Smooth muscle cell (in vitro differentiated cells): Measurements from ENCODE around the gene HHIPL1. TPM values are rescaled to one million over a fixed set of nuclear protein-coding genes. Genes with fewer than 3 reads are reported as not detected.

Source experiments
- DNase-seq: peaks from one replicate; lab custom pipeline; 2025; ENCODE audit not compliant: unreplicated experiment; lab: John Stamatoyannopoulos, UW
- H2AFZ ChIP-seq: fragments of 200-600 bp; sonication (generic); 2 replicates; pipeline ENCODE4 v1.6.0; 2016; ENCODE audit warnings: antibody characterized with exemption, low read depth, mild to moderate bottlenecking
- H3F3A ChIP-seq: fragments of 200-600 bp; sonication (generic); 2 replicates; pipeline ENCODE4 v1.6.0; 2017; ENCODE audit warnings: antibody characterized with exemption, low read depth
- H3K27ac ChIP-seq: fragments of 200-600 bp; sonication (generic); 2 replicates; pipeline ENCODE4 v1.5.1; 2016; ENCODE audit warnings: low read depth, mild to moderate bottlenecking
- H3K27me3 ChIP-seq: fragments of 200-600 bp; sonication (generic); 2 replicates; pipeline ENCODE4 v1.6.1; 2016; ENCODE audit warnings: low read depth, mild to moderate bottlenecking
- H3K36me3 ChIP-seq: fragments of 200-600 bp; sonication (generic); 2 replicates; pipeline ENCODE4 v1.5.1; 2016; ENCODE audit warnings: low read depth
- H3K4me1 ChIP-seq: fragments of 200-600 bp; sonication (generic); 2 replicates; pipeline ENCODE4 v1.5.1; 2016; ENCODE audit warnings: low read depth
- H3K4me2 ChIP-seq: fragments of 200-600 bp; sonication (generic); 2 replicates; pipeline ENCODE4 v1.6.0; 2016; ENCODE audit warnings: mild to moderate bottlenecking
- H3K4me3 ChIP-seq: fragments of 200-600 bp; sonication (generic); 2 replicates; pipeline ENCODE4 v1.5.1; 2016; ENCODE audit warnings: mild to moderate bottlenecking
- H3K79me2 ChIP-seq: fragments of 200-600 bp; sonication (generic); 2 replicates; pipeline ENCODE4 v1.6.0; 2016; ENCODE audit warnings: low read depth, mild to moderate bottlenecking
- H3K9ac ChIP-seq: fragments of 200-600 bp; sonication (generic); 2 replicates; pipeline ENCODE4 v1.6.0; 2016; ENCODE audit warnings: low read depth
- H3K9me3 ChIP-seq: fragments of 200-600 bp; sonication (generic); replicated peaks from 2 replicates; pipeline ENCODE4 v1.5.1; 2016; ENCODE audit warnings: low read depth
- H4K20me1 ChIP-seq: fragments of 200-600 bp; sonication (generic); 2 replicates; pipeline ENCODE4 v1.6.0; 2016; ENCODE audit warnings: low read depth
- WGBS: methylation state at CpG from one replicate; pipeline ENCODE4 v1.1.7; 2016; ENCODE audit warnings: low lambda C conversion rate; 5-methylcytosine and 5-hydroxymethylcytosine counted together
- polyA plus RNA-seq: library from polyadenylated mRNA; unstranded; fragments of >200 nt; fragmentation: Nextera tagmentation; extraction: Ambion mirVana; gene quantifications from 2 replicates; pipeline ENCODE4 v1.2.1, GENCODE V29; 2016
- total RNA-seq: library from RNA; depleted of rRNA; stranded (reverse); fragments of >200 nt; gene quantifications from 2 replicates; pipeline ENCODE4 v1.2.3, GENCODE V29; 2014
- TF ChIP-seq, protein P1 (sequence below): fragments of 200-600 bp; sonication (generic); IDR thresholded peaks from 2 replicates; pipeline ENCODE4 v1.5.1; 2017; ENCODE audit warnings: borderline replicate concordance, mild to moderate bottlenecking, antibody characterized with exemption; ENCODE audit not compliant: insufficient read depth, poor library complexity, severe bottlenecking

Gene HHIPL1
- total and polyA plus RNA-seq, 2 experiments from 2014 or later: 9.6 to 11.9 TPM

DNA sequence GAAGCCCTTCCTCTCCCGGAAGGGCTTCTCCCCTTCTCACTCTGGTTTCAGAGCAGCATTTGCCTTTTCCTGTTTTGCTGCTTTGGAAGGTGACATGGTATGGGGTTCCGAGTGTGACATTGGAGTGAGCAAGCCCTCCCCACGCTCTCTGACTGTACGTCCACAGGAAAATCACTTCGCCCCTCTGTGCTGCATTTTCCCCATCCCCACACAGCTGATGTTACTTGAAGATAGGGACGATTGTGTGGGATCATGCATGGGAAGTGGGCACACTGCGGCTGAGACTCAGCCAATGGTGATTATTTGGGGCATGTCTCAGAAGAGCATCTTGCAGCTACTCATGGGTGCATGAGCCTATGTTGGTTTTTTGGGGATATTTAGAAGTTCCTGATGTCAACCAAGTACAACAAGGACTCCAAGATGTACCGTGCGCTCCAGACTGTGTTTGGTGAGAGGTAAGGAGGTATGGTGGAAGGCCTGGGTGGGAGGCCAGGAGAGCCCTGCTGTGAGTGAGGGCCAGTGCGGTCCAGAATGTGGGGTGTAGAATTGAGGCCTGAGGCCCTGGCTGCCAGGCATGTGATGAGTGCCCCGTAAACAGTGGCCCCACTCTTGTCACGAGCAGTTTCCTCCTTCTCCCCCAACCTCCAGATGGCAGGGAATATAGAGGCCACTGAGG, 54.3 kb downstream of the HHIPL1 start:
- no peaks in the 10 kb centered on the region for H3K4me1 ChIP-seq
- H3K36me3 ChIP-seq: no peaks in the 10 kb centered on the region
- H3K9ac ChIP-seq: no peak overlapping the region
- no peaks in the 10 kb centered on the region for H4K20me1 ChIP-seq
- H3F3A ChIP-seq: no peaks in the 10 kb centered on the region
- no peak for DNase-seq
- no peak overlapping the region for H3K4me2 ChIP-seq
- no peaks in the 10 kb centered on the region for H3K27me3 ChIP-seq
- no peak overlapping the region for H3K4me3 ChIP-seq
- no peak overlapping the region for H2AFZ ChIP-seq
- TF ChIP-seq, protein P1, sequence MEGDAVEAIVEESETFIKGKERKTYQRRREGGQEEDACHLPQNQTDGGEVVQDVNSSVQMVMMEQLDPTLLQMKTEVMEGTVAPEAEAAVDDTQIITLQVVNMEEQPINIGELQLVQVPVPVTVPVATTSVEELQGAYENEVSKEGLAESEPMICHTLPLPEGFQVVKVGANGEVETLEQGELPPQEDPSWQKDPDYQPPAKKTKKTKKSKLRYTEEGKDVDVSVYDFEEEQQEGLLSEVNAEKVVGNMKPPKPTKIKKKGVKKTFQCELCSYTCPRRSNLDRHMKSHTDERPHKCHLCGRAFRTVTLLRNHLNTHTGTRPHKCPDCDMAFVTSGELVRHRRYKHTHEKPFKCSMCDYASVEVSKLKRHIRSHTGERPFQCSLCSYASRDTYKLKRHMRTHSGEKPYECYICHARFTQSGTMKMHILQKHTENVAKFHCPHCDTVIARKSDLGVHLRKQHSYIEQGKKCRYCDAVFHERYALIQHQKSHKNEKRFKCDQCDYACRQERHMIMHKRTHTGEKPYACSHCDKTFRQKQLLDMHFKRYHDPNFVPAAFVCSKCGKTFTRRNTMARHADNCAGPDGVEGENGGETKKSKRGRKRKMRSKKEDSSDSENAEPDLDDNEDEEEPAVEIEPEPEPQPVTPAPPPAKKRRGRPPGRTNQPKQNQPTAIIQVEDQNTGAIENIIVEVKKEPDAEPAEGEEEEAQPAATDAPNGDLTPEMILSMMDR: no peak
- no peak overlapping the region for H3K27ac ChIP-seq
- peaks cover 9% of the 10 kb centered on the region for H3K9me3 ChIP-seq
- 93% methylated on average over 12 of the region's 12 CpGs for WGBS
- H3K79me2 ChIP-seq: no peaks in the 10 kb centered on the region

DNA sequence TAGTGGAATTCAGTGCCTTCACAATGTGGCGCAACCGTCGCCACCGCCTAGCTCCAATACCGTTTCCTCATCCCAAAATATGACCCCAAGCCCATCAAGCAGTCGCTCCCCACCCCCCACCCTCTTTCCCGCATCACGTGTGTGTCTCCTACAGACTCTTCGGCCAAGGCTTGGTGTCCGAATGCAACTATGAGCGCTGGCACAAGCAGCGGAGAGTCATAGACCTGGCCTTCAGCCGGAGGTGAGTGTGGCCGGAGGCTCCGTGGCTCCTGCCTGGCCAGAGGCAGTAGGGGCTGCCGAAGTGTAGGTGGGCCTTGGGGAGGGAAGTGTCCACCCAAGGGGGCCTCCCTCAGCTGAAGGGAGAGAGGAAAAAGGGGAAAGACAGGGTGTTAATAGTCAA, 54.9 kb downstream of the HHIPL1 start:
- no peaks in the 10 kb centered on the region for H3K36me3 ChIP-seq
- H4K20me1 ChIP-seq: no peaks in the 10 kb centered on the region
- H3K79me2 ChIP-seq: no peaks in the 10 kb centered on the region
- no peaks in the 10 kb centered on the region for H3K4me1 ChIP-seq
- H3F3A ChIP-seq: no peaks in the 10 kb centered on the region
- H2AFZ ChIP-seq: no peak overlapping the region
- no peak overlapping the region for H3K4me3 ChIP-seq
- 97% methylated on average over 16 of the region's 16 CpGs for WGBS
- no peak overlapping the region for H3K4me2 ChIP-seq
- H3K9ac ChIP-seq: no peak overlapping the region
- no peaks in the 10 kb centered on the region for H3K27me3 ChIP-seq
- H3K9me3 ChIP-seq: peaks cover 9% of the 10 kb centered on the region
- TF ChIP-seq, protein P1: no peak
- no peak for DNase-seq
- no peak overlapping the region for H3K27ac ChIP-seq

DNA sequence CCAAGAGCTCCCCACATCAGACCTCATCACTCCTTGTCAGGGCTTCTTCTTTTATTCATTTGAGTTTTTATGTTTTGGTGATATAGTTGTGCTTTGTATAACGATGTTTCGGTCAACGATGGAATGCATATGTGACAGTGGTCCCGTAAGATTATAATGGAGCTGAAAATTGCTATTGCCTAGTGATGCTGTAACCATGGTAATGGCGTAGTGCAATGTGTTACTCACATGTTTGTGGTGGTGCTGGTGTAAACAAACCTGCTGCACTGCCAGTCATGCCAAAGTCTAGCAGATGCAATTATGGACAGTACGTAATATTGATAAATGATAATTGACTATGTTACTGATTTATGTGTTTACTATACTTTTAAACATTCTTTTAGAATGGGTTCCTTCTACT, 55.5 kb downstream of the HHIPL1 start:
- Histone ChIP-seq H3K4me2 (no peak overlapping the region), H3K79me2 (no peaks in the 10 kb centered on the region), H2AFZ (no peak overlapping the region), H4K20me1 (no peaks in the 10 kb centered on the region), H3K9me3 (peaks cover 9% of the 10 kb centered on the region), H3K27me3 (no peaks in the 10 kb centered on the region), H3K36me3 (no peaks in the 10 kb centered on the region), H3F3A (no peaks in the 10 kb centered on the region), H3K9ac (no peak overlapping the region), H3K4me1 (no peaks in the 10 kb centered on the region), H3K27ac (no peak overlapping the region), H3K4me3 (no peak overlapping the region)
- WGBS: 97% methylated on average over 6 of the region's 6 CpGs
- TF ChIP-seq, protein P1: no peak
- DNase-seq: no peak

DNA sequence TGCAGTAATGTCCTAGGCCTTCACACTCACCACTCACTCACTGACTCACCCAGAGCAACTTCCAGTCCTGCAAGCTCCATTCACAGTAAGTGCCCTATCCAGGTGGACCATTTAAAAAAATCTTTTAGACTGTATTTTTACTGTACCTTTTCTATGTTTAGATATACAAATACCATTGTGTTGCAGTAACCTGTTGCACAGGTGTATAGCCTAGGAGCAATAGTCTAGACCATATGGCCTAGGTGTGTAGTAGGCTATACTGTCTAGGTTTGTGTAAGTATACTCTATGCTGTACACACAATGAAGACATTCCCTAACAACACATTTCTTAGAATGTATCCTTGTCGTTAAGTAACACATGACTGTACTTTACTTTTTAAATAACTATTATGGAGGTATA, 56.3 kb downstream of the HHIPL1 start:
- Histone ChIP-seq H3K9me3 (peaks cover 9% of the 10 kb centered on the region), H3K4me3 (no peak overlapping the region), H3K4me2 (no peak overlapping the region), H3K36me3 (no peaks in the 10 kb centered on the region), H3K79me2 (no peaks in the 10 kb centered on the region), H3K4me1 (no peaks in the 10 kb centered on the region), H2AFZ (no peak overlapping the region), H3F3A (no peaks in the 10 kb centered on the region), H3K27me3 (no peaks in the 10 kb centered on the region), H3K9ac (no peak overlapping the region), H3K27ac (no peak overlapping the region), H4K20me1 (no peaks in the 10 kb centered on the region)
- TF ChIP-seq, protein P1: no peak
- DNase-seq: no peak
- 94% methylated on average over 1 of the region's 1 CpG for WGBS
